Mesendoderm (in vitro differentiated cells): Measurements from ENCODE around the gene CREB3L2.

Experiments used
- DNase-seq: peaks from one replicate; pipeline ENCODE4 v3.0.0; 2013
- H2AK5ac ChIP-seq: 2 replicates; pipeline ENCODE4 v1.6.1; 2013; ENCODE audit warnings: low read length, inconsistent platforms
- H2BK120ac ChIP-seq: 2 replicates; pipeline ENCODE4 v1.6.1; 2013; ENCODE audit warnings: low read depth, mild to moderate bottlenecking, low read length, moderate library complexity, mixed read lengths
- H2BK15ac ChIP-seq: replicated peaks from 2 replicates; pipeline ENCODE4 v1.6.1; 2013; ENCODE audit warnings: low read depth, mild to moderate bottlenecking, moderate library complexity
- H2BK5ac ChIP-seq: 2 replicates; pipeline ENCODE4 v1.6.1; 2013; ENCODE audit warnings: low read length, inconsistent platforms
- H3K18ac ChIP-seq: 2 replicates; pipeline ENCODE4 v1.6.1; 2013; ENCODE audit warnings: mild to moderate bottlenecking, low read length, mixed read lengths
- H3K23ac ChIP-seq: one replicate; pipeline ENCODE4 v1.6.1; 2013; ENCODE audit warnings: low read length
- H3K27ac ChIP-seq: 2 replicates; pipeline ENCODE4 v1.5.1; 2013; ENCODE audit warnings: low read depth, mild to moderate bottlenecking, inconsistent platforms, low read length, moderate library complexity
- H3K27me3 ChIP-seq: 2 replicates; pipeline ENCODE4 v1.6.1; 2013; ENCODE audit warnings: low read length, control low read depth, mild to moderate bottlenecking, inconsistent platforms; ENCODE audit not compliant: insufficient read depth, poor library complexity
- H3K36me3 ChIP-seq: 2 replicates; pipeline ENCODE4 v1.6.1; 2013; ENCODE audit warnings: low read length, inconsistent platforms; ENCODE audit not compliant: control insufficient read depth, insufficient read depth
- H3K4ac ChIP-seq: one replicate; pipeline ENCODE4 v1.6.1; 2013; ENCODE audit warnings: low read depth, mild to moderate bottlenecking, low read length, moderate library complexity
- H3K4me1 ChIP-seq: 2 replicates; pipeline ENCODE4 v1.6.1; 2013; ENCODE audit warnings: low read depth, low read length, inconsistent platforms; ENCODE audit not compliant: control insufficient read depth
- H3K4me2 ChIP-seq: 2 replicates; pipeline ENCODE4 v1.6.1; 2013; ENCODE audit warnings: low read length
- H3K4me3 ChIP-seq: 2 replicates; pipeline ENCODE4 v1.5.1; 2013; ENCODE audit warnings: mild to moderate bottlenecking, low read length
- H3K56ac ChIP-seq: one replicate; pipeline ENCODE4 v1.6.1; 2013; ENCODE audit warnings: low read length
- H3K79me1 ChIP-seq: 2 replicates; pipeline ENCODE4 v1.6.1; 2013; ENCODE audit warnings: low read length, inconsistent platforms
- H3K79me2 ChIP-seq: 2 replicates; pipeline ENCODE4 v1.6.1; 2013; ENCODE audit warnings: mild to moderate bottlenecking, low read length; ENCODE audit not compliant: control insufficient read depth, insufficient read depth
- H3K9ac ChIP-seq: 2 replicates; pipeline ENCODE4 v1.6.1; 2013; ENCODE audit warnings: low read length, inconsistent platforms
- H4K5ac ChIP-seq: one replicate; pipeline ENCODE4 v1.6.1; 2013; ENCODE audit warnings: low read length
- H4K8ac ChIP-seq: one replicate; pipeline ENCODE4 v1.6.1; 2013; ENCODE audit warnings: low read depth, mild to moderate bottlenecking, control low read depth, low read length, moderate library complexity
- WGBS: extraction: QIAGEN DNeasy Blood & Tissue Kit; methylation state at CpG from one replicate; pipeline ENCODE4 v1.1.7; 2013; ENCODE audit warnings: low lambda C conversion rate, missing lambda C conversion rate; ENCODE audit not compliant: insufficient coverage; ENCODE audit errors: extremely low coverage; 5-methylcytosine and 5-hydroxymethylcytosine counted together

The CREB3L2 gene

GRCh38 chr7:137853053-137853452, 148.8 kb downstream of the CREB3L2 start:
- no peaks in the 10 kb centered on the region for H3K79me2 ChIP-seq
- H3K4ac ChIP-seq = no peak overlapping the region
- H3K27me3 ChIP-seq = no peaks in the 10 kb centered on the region
- no peak overlapping the region for H3K4me3 ChIP-seq
- no peak overlapping the region for H2BK15ac ChIP-seq
- DNase-seq = no peak
- H3K4me1 ChIP-seq = no peaks in the 10 kb centered on the region
- H3K23ac ChIP-seq = no peak overlapping the region
- H2AK5ac ChIP-seq = no peak overlapping the region
- no peak overlapping the region for H4K8ac ChIP-seq
- H3K18ac ChIP-seq = no peak overlapping the region
- no peak overlapping the region for H4K5ac ChIP-seq
- H3K4me2 ChIP-seq = no peak overlapping the region
- no peak overlapping the region for H3K9ac ChIP-seq
- no peak overlapping the region for H2BK5ac ChIP-seq
- no peak overlapping the region for H3K27ac ChIP-seq
- WGBS = no CpG with 5 or more reads among the region's 1 CpG
- H3K79me1 ChIP-seq = no peaks in the 10 kb centered on the region
- no peaks in the 10 kb centered on the region for H3K36me3 ChIP-seq
- H3K56ac ChIP-seq = no peak overlapping the region
- H2BK120ac ChIP-seq = no peak overlapping the region

DNA sequence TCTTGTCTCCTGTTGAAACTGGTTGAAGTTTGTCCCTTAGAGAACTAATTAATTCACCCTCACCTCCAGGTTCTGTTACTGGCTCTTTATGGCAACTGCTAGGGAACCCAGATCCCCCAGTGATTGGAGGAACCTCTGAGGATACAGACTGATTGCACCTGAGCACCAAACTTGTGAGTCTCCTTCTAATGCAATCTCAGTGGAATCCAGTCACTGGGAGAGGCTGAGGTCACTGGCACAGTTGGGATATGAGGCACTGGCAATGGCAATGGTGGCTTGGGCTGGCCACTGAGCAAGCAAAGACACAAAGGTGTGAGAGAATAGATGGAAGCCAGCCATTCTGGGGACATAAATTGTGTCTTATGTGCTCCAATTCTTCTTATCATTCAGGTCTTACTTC, 149.8 kb downstream of the CREB3L2 start:
- H3K18ac ChIP-seq = no peak overlapping the region
- no peak overlapping the region for H2BK5ac ChIP-seq
- H4K8ac ChIP-seq = no peak overlapping the region
- H3K23ac ChIP-seq = no peak overlapping the region
- no peak overlapping the region for H3K56ac ChIP-seq
- DNase-seq = no peak
- H3K36me3 ChIP-seq = no peaks in the 10 kb centered on the region
- H2BK15ac ChIP-seq = no peak overlapping the region
- peaks cover 1% of the 10 kb centered on the region for H3K27me3 ChIP-seq
- no peak overlapping the region for H3K4me3 ChIP-seq
- no peak overlapping the region for H3K4me2 ChIP-seq
- no peak overlapping the region for H3K27ac ChIP-seq
- H2BK120ac ChIP-seq = no peak overlapping the region
- H4K5ac ChIP-seq = no peak overlapping the region
- no peaks in the 10 kb centered on the region for H3K79me1 ChIP-seq
- no peak overlapping the region for H2AK5ac ChIP-seq
- H3K79me2 ChIP-seq = no peaks in the 10 kb centered on the region
- no peak overlapping the region for H3K9ac ChIP-seq
- H3K4me1 ChIP-seq = no peaks in the 10 kb centered on the region
- no peak overlapping the region for H3K4ac ChIP-seq

GRCh38 chr7:137850972-137851945, 150.6 kb downstream of the CREB3L2 start:
- Histone ChIP-seq H3K79me1 (no peaks in the 10 kb centered on the region), H3K18ac (no peak overlapping the region), H3K4me1 (no peaks in the 10 kb centered on the region), H3K27me3 (peaks cover 5% of the 10 kb centered on the region), H3K23ac (no peak overlapping the region), H3K4me2 (no peak overlapping the region), H3K36me3 (no peaks in the 10 kb centered on the region), H2AK5ac (no peak overlapping the region), H3K27ac (no peak overlapping the region), H2BK5ac (no peak overlapping the region), H3K79me2 (no peaks in the 10 kb centered on the region), H4K5ac (no peak overlapping the region), H3K9ac (no peak overlapping the region), H3K4me3 (no peak overlapping the region), H2BK120ac (no peak overlapping the region), H4K8ac (no peak overlapping the region), H3K4ac (no peak overlapping the region), H3K56ac (no peak overlapping the region), H2BK15ac (no peak overlapping the region)
- WGBS = no CpG with 5 or more reads among the region's 6 CpGs
- DNase-seq = no peak

DNA sequence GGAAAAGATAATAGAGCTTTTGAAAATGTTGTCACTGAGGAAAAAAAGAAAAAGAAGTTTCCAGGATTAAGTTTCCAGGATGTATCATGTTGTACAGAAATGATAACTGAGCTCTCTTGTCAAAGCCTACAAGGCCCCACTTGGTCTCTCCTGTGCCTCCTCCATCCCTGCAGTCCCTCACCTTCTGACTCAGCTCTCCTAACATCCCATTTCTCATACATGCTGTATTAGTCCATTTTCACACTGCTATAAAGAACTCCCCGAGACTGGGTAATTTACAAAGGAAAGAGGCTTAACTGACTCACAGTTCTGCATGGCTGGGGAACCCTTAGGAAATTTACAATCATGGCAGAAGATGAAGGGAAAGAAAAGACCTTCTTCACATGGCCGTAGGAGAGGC, 151.3 kb downstream of the CREB3L2 start:
- H3K27me3 ChIP-seq = peaks cover 10% of the 10 kb centered on the region
- H3K27ac ChIP-seq = no peak overlapping the region
- H4K5ac ChIP-seq = no peak overlapping the region
- H2BK5ac ChIP-seq = no peak overlapping the region
- no peaks in the 10 kb centered on the region for H3K79me2 ChIP-seq
- DNase-seq = no peak
- H4K8ac ChIP-seq = no peak overlapping the region
- no peak overlapping the region for H3K9ac ChIP-seq
- no peak overlapping the region for H2BK15ac ChIP-seq
- no peak overlapping the region for H3K4me2 ChIP-seq
- H3K79me1 ChIP-seq = no peaks in the 10 kb centered on the region
- no peak overlapping the region for H3K23ac ChIP-seq
- H3K56ac ChIP-seq = no peak overlapping the region
- no peak overlapping the region for H3K18ac ChIP-seq
- no CpG with 5 or more reads among the region's 2 CpGs for WGBS
- H3K36me3 ChIP-seq = no peaks in the 10 kb centered on the region
- H3K4me3 ChIP-seq = no peak overlapping the region
- H3K4ac ChIP-seq = no peak overlapping the region
- no peaks in the 10 kb centered on the region for H3K4me1 ChIP-seq
- H2AK5ac ChIP-seq = no peak overlapping the region
- no peak overlapping the region for H2BK120ac ChIP-seq

GRCh38 chr7:137848095-137848494, 153.8 kb downstream of the CREB3L2 start:
- Histone ChIP-seq H3K9ac (no peak overlapping the region), H3K4me3 (no peak overlapping the region), H3K79me1 (no peaks in the 10 kb centered on the region), H3K18ac (no peak overlapping the region), H3K27me3 (peaks cover 11% of the 10 kb centered on the region), H3K4me1 (no peaks in the 10 kb centered on the region), H3K36me3 (no peaks in the 10 kb centered on the region), H2BK5ac (no peak overlapping the region), H4K8ac (no peak overlapping the region), H2AK5ac (no peak overlapping the region), H4K5ac (no peak overlapping the region), H3K23ac (no peak overlapping the region), H3K4ac (no peak overlapping the region), H3K79me2 (no peaks in the 10 kb centered on the region), H3K4me2 (no peak overlapping the region), H2BK15ac (no peak overlapping the region), H3K56ac (no peak overlapping the region), H2BK120ac (no peak overlapping the region), H3K27ac (no peak overlapping the region)
- WGBS = no CpG with 5 or more reads among the region's 8 CpGs
- no peak for DNase-seq
